Measurements from ENCODE around the gene NRROS. TPM values are rescaled to one million over a fixed set of nuclear protein-coding genes. Genes with fewer than 3 reads are reported as not detected.
"Not testable (repeated sequence)": the region's sequence is repeated elsewhere in the genome, so short reads cannot be mapped to it uniquely, and the experiment has no call there.

NRROS gene
- polyA plus RNA-seq (ENCODE audit: insufficient read length in 4 of 4): 1 to 10 TPM; 2.8 to 5.6 (median 4.0) TPM

DNA sequence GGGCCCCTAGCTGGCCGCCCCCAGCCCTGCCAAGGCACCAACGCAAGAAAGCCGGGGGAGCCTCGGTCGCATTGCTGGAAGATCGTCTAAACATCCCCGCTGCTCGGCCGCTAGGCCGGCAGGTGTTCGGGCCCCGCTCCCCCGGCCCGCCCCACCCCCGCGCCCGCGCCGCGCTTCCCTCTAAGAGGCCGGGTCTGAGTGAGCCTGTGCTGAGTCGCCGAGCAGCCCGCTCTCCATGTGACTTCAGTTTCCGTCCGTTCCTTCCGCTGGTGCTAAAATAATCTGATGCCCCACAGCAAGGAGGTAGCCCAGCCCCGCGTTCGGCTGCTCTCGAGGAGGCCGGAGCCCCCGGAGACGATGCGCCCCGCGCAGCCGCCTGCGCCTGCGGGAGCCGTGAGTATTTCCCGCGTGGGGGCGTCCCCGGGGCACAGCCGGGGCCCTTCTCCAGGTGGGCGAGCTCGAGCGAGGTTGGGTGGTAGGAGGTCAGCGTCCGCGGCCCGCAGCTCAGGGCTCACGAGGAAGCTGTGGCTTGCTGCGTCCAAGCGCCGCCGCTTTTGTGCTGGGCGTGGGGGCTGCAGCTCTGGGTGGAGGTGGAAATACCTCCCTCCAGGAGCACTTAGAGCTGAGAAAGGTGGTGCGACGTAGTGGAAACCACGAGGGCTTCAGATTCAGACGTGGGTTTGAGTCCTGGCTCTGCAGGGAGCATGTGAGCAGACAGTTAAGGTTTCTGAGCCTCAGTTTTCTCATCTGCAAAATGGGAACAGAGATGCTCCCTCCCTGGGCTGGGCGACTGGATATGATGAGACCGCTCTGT, at the start of gene NRROS:
TSS of gene NRROS (plus strand) at position 212 of the 814 bp plus-strand sequence. CDS start 14,846 bp downstream, outside the sequence.
- DNase-seq (ENCODE audit: low read depth in 4 of 4, low spot score in 3 of 4): peak in 1 of 4 donors; percentile 40

DNA sequence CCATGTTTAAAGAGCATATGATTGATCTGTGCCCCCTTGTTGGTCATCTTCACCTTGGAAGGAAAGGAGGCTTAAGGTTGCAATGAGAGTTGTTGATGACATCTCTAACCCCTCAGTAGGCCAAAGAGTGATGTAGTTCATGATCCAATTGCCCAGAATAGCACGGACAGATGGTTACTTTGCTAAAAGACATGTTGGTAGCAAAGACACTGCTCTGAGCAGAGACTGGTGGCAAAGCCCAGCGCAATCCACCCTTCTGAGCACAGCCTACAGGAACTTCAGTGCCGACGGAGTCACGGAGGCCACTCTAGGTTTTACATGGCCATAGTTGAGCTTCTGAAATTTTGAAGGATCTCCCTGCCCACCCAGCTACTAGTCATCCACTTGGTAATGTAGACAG, 49.2 kb upstream of the NRROS start:
- no peak for DNase-seq (ENCODE audit: low read depth in 4 of 4, low spot score in 3 of 4)

DNA sequence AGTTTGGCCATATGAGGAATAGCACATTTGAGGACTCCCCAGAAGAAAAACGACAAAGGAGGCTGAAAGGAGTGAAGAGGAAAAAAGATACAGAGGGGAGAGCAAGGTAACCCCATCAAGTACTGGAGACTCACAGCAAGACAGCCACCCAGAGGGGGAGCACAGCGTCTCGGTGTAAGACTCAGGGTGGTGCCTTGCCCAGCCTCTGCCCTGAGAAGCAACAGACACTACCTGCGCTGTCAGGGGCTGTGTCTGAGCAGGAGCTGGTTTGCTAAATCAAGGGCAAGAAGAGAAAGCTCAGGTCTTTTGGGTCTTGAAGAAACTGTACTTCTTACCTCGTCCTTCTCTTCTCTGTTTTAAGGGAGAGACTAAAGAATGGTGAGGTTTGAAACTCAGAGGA, 43.1 kb upstream of the NRROS start:
- no peak for DNase-seq (ENCODE audit: low read depth in 4 of 4, low spot score in 3 of 4)

DNA sequence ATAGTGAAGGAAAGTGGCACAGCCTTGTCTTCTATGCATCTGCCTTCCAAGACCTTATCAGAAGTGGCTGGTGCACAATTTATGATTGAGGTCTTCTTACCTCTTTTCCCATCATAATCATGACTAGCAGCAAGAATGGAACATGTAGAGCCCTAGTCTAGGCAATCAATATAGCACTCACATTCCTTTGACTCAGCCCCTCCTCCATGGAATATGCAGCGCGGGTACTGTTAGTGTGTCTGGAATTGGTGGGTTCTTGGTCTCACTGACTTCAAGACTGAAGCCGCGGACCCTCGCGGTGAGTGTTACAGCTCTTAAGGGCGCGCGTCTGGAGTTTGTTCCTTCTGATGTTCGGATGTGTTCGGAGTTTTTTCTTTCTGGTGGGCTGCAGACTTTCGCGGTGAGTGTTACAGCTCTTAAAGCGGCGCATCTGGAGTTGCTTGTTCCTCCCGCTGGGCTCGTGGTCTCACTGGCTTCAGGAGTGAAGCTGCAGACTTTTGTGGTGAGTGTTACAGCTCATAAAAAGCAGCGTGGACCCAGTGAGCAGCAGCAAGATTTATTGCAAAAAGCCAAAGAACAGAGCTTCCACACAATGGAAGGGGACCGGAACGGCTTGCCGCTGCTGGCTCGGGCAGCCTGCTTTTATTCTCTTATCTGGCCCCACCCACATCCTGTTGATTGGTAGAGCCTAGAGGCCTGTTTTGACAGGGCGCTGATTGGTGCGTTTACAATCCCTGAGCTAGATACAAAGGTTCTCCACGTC, 41.3 kb upstream of the NRROS start:
- DNase-seq (ENCODE audit: low read depth in 4 of 4, low spot score in 3 of 4): not testable (repeated sequence)

DNA sequence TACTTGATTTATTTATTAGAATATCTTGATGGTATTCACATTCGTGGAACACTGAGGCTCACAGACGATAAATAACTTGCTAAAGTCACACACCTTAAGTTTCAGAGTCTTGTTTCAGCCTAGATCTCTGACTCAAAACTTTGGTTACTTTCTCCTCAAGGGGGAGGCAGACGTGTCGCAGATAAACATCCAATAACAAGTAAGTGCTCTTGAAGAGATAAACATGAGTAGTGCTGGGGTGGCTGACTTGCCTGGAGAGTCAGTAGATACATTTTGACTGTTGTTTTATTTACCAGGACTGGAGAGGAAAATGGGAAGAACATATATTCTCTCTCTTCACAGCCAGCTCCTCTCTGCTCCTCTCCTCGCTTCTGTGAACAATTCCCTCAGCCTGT, 39.8 kb upstream of the NRROS start:
- no peak for DNase-seq (ENCODE audit: low read depth in 4 of 4, low spot score in 3 of 4)

DNA sequence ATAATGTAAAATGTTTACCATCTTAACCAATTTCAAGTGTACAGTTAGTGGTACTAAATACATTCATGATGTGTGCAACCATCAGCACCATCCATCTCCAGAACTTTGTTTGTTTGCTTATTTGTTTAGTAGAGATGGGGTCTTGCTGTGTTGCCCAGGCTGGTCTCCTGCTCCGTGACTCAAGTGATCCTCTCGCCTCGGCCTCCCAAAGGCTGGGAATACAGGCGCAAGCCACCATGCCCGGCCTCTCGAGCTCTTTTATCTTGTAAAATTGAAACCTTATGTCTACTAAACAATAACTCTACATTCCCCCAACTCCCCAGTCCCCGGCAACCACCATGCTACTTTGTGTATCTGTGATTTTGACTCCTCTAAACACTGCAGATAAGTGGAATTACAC, 39.1 kb upstream of the NRROS start:
- no peak for DNase-seq (ENCODE audit: low read depth in 4 of 4, low spot score in 3 of 4)

DNA sequence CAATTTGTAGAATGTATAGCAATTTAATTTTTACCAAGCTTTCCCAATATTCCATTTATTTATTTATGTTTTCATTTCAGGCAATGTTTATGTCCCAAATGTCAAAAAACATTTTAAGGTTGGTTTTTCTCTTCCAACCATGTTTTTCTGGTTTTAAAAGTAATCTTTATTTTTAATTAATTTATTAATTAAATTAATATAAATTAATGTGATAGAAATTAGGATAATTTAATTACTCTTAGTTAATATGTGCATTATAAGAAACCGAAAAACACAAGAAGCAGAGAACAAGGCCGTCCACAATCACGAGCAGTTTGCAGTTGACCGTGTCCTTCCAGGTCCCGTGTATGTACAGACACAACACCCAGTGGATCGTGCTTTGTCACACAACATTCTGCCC, 36.8 kb upstream of the NRROS start:
- DNase-seq (ENCODE audit: low read depth in 4 of 4, low spot score in 3 of 4): no peak

DNA sequence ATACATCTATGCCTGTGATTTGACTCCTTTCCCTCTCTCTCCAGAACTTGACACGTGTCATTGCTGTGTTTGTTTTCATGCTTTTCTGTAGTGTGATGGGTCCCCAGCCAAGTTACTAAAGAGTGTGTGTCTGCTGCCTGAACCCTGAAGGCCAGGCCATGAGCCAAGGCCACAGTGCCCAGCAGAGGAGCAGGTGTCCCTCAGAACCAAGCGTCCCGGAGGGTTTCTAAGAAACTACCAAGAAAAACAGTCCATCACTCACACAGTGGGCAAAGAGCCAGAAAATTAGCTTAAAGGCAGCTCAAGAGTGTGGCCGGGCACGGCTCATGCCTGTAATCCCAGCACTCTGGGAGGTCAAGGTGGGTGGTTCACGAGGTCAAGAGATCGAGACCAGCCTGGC, 35.8 kb upstream of the NRROS start:
- DNase-seq (ENCODE audit: low read depth in 4 of 4, low spot score in 3 of 4): no peak

DNA sequence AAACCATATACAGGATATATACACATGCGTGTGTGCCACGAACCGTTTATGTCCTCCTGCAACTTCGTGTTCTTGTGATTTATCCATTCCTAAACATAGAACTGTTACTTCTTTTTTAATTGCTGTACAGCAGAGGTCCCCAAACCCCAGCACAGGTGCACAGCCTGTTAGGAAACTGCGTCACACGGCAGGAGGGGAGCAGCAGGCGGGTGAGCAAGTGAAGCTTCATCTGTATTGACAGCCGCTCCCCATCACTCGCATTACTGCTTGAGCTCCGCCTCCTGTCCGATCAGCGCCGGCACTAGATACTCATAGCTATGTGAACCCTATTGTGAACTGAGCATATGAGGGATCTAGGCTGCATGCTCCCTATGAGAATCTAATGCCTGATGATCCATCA, 34.9 kb upstream of the NRROS start:
- no peak for DNase-seq (ENCODE audit: low read depth in 4 of 4, low spot score in 3 of 4)

DNA sequence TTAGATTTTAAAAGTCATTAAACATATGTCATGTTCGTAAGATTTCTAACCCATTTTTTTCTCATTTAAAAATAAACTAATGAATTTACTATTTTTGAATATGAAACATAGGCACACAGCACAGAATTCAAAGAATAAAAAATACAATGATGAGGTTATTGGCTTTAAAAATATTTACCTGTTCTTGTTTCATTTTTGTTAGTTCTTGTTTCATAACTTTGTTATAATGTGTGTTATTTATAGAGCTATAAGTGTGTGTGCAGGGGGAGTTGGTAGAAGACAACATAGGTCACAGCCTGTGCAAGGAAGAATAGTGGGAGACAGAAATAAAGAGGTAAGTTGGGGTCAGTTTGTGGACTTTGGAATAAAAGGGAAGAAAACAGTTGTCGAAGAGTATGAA, 30.8 kb upstream of the NRROS start:
- DNase-seq (ENCODE audit: low read depth in 4 of 4, low spot score in 3 of 4): no peak

DNA sequence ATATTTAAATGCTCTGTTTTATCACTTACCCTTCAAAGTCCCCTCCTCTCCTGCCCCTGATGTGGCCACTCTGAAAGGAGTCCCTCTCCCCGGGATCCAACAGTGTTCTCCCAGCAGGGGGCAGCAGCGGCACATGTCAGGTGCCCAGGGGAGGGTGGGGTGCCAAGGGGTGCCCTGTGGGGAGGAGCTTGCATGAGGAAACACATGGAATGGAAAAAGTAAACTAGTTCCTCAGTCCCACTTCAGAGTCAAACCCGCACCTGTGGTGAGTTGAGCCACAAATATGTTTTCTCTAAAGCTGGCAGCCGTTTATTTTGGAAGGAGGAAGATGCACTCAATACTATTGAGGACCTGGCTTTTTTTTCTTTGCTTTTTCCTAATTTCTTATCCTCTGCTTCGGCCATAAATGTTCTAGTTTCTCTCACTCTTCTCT, 30.1 kb upstream of the NRROS start:
- DNase-seq (ENCODE audit: low read depth in 4 of 4, low spot score in 3 of 4): peak in 2 of 4 donors; percentile 36 to 52

DNA sequence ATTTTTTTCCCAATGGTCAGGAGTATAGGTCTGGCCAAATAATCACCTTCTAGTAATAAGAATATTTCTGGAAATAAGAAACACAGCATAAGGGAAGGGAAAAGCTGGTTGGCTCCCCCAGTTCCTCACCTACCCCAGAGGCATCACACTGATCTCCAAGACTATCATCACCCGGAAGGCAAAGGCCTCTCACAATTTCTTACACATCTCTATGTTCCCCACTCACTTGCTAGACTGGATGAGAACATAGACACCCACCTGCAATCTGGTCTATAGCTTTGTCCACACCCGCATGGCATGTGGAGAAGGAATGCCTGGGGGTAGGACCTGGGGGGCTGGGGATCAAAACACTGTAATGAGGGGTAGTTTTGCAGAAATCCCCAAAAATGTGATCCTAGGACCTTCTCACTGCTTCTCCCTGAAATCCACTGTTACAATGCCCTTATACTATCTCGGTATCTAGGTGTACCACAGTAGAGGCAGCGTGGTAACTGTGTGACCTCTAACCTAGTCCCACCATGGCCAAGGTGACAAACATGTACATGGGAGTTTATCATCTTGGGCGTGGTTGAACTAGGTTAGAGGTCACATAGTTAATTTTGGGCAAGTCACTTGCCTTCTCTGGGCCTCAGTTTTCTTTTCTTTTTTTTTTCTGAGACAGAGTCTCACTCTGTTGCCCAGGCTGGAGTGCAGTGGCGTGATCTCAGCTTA, 29.5 kb upstream of the NRROS start:
- DNase-seq (ENCODE audit: low read depth in 4 of 4, low spot score in 3 of 4): no peak

DNA sequence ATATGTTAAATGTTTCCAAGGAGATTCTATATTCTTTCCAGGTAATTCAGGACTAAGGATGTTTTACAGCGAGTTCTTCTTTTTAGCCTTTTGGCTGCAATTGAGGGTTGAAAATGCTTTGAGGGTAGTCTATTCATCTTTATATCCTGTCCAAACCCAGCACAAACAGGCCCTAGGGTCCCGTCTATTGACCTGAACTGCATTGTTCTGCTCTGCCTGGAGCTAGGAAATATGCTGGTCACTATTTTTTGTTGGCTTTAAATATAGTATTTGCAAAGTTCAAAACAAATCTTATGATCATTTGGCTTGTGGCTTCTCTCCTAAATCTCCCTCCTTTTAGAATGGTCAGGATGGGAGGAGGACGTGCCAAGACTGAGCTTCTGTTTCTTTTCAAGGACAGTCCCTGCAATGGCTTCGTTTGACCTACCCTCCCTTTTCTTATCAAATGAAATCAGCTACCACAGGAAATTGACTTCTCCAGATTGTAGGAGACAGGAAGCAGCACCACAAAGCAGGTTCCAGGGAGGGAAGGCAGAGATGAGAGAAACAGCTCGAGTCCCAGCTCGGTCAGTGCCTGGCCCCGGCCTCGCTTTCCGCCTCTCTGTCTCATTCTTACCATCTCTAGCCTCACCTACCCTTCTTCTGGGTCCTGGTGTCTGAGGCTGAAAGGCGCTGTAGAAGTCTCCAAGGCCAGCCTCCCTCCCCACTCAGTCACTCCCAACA, 27.6 kb upstream of the NRROS start:
- no peak for DNase-seq (ENCODE audit: low read depth in 4 of 4, low spot score in 3 of 4)

DNA sequence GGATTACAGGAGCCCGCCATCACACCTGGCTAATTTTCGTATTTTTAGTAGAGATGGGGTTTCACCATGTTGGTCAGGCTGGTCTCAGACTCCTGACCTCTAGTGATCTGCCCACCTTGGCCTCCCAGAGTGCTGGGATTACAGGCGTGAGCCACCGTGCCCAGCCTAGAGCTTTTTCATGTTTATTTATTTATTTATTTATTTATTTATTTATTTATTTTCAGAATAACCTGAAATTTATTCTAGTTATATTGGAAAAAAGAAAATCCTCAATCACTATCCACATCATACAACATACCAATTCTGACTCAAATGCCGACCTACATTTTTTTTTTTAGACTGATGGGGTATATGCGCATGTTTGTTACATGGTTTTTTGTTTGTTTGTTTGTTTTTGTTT, 24.3 kb upstream of the NRROS start:
- DNase-seq (ENCODE audit: low read depth in 4 of 4, low spot score in 3 of 4): not testable (repeated sequence)

DNA sequence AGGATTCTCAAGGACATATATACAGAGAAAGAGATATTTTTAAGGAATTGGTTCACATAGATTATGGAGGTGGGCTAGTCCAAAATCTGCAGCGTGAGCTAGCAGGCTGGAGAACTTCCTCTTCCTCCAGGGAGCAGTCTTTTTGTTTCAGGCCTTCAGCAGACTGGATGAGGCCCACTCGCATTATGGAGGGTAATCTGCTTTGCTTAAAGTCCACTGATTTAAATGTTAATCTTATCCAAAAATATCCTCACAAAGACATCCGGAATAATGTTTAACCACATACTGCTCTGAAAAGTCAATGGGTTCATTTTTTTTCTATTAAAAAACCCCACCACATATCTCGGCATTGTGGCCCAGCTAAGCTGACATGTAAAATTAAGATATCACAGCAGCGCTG, 22.2 kb upstream of the NRROS start:
- DNase-seq (ENCODE audit: low read depth in 4 of 4, low spot score in 3 of 4): no peak

DNA sequence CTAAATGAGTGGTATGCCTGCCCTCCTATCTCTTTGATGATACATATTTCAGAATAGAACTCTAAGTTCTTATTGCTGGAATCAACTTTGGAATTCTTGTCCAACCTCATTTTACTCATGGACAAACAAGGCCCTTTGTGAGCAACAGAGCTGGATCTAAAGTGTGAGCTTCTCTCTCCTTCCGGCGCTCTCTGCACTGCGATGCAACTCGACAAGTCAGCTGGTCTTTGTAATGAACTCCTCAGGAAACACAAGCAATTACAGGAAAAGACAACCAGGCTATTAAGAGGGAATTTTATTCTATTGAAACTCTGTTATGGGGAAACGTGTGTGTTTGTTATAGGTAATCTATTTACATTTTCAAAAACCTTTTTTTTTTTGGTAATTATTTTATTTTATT, 20.3 kb upstream of the NRROS start:
- no peak for DNase-seq (ENCODE audit: low read depth in 4 of 4, low spot score in 3 of 4)

DNA sequence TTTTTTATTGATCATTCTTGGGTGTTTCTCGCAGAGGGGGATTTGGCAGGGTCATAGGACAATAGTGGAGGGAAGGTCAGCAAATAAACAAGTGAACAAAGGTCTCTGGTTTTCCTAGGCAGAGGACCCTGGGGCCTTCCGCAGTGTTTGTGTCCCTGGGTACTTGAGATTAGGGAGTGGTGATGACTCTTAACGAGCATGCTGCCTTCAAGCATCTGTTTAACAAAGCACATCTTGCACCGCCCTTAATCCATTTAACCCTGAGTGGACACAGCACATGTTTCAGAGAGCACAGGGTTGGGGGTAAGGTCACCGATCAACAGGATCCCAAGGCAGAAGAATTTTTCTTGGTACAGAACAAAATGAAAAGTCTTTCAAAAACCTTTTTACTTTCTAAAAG, 19.9 kb upstream of the NRROS start:
- DNase-seq (ENCODE audit: low read depth in 4 of 4, low spot score in 3 of 4): not testable (repeated sequence)

DNA sequence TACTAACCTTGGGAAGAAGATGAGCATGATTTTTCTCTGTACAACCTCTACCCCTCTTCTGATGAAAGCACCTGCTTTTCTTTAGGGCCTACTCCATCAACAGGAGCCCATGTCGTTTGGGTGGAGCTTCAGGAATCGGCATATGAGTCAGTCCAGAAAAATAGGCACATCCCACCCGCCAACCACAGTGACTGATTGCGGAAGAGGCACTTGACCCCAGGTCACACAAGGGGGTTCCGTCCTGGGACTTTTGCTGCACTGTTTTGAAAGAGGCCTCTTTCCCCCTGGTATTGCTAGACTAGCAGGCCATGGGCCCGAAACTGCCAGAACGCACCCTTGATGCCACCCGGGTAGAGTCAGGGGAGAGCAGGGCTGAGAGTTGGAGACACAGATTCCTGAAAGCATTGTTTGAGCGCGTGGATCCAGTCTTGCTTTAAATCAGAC, 19.3 kb upstream of the NRROS start:
- DNase-seq (ENCODE audit: low read depth in 4 of 4, low spot score in 3 of 4): no peak

DNA sequence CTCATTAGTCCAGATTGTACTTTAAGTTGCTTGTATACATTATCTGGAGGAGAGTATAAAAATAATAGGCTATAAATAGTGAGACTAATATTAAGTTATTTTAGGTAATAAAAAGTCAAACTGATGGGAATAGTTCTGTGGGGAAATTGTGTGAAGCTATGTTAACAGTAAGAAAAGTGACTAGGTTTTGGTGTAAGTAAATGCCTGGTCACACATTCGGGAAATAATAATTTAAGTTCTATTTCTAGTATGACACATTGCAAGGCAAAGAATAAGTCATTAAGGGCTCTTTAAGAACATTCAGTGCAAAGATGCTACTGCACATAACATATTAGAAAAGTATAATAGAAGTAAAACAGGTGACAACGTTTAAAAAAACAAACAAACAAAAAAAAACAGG, 18.8 kb upstream of the NRROS start:
- DNase-seq (ENCODE audit: low read depth in 4 of 4, low spot score in 3 of 4): no peak

DNA sequence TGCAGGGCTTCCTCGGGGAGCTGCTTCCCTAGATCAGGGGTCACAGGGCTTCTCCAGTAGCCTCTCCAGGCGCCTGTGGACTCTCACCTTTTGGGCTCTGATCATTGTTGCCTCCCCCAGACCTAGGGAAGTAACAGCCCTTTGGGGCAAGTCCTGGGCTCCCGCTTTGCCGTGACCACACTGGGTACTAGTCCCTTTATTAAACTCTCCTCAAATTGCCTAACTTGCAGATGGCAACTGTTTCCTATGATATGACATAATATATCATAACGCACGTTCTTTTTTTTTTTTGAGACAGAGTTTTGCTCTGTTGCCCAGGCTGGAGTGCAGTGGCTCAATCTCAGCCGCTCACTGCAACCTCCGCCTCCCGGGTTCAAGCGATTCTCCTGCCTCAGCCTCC, 17.9 kb upstream of the NRROS start:
- DNase-seq (ENCODE audit: low read depth in 4 of 4, low spot score in 3 of 4): no peak

Data from left renal pelvis (tissue), 4 donors.